ENCODE measurements around the gene RFTN1.

GRCh38 chr3:16464511-16465148 is 48.9 kb downstream of the RFTN1 start:
- TF ChIP-seq CTCF (conservative IDR thresholded peaks at IDR 0.05 in 1 of 2, IDR thresholded peaks at IDR 0.05 in 1 of 2; ENCODE audit: low read depth in 1 of 2, low read length in 2 of 2) (no peak), EZH2 (IDR thresholded peaks at IDR 0.05; ENCODE audit: low read length, missing control alignments) (no peak)
